SK-N-SH (cell line): ENCODE results near the gene KDM2A.

Experiments used
- CTCF ChIP-seq: fragments of 200-600 bp; sonication (generic); IDR thresholded peaks from 2 replicates; pipeline ENCODE4 v1.6.1; 2017; ENCODE audit warnings: antibody characterized with exemption, mild to moderate bottlenecking, moderate library complexity
- EP300 ChIP-seq, 2 experiments: IDR thresholded peaks; 2 replicates each; pipeline versions ENCODE4 v1.4.0 to v1.6.1; 2012; ENCODE audit warnings: borderline replicate concordance in 1 of 2, low read depth in 1 of 2, low read length in 1 of 2
- MXI1 ChIP-seq: IDR thresholded peaks from 2 replicates; pipeline ENCODE4 v1.6.1; 2012; ENCODE audit warnings: mild to moderate bottlenecking, low read depth, low read length, improper control_type of control experiment
- YY1 ChIP-seq: IDR thresholded peaks from 2 replicates; pipeline ENCODE4 v1.4.0; 2012; ENCODE audit warnings: low read depth, mild to moderate bottlenecking
- TF ChIP-seq, protein P1 (sequence below): fragments of 150-350 bp; IDR thresholded peaks from 2 replicates; pipeline ENCODE4 v1.6.1; 2017; ENCODE audit warnings: antibody characterized with exemption, low read length, low read depth, borderline replicate concordance

GRCh38 chr11:67245046-67245445 is 126.0 kb downstream of the KDM2A start:
- TF ChIP-seq CTCF = no peak
- TF ChIP-seq MXI1 = no peak
- TF ChIP-seq, protein P1, sequence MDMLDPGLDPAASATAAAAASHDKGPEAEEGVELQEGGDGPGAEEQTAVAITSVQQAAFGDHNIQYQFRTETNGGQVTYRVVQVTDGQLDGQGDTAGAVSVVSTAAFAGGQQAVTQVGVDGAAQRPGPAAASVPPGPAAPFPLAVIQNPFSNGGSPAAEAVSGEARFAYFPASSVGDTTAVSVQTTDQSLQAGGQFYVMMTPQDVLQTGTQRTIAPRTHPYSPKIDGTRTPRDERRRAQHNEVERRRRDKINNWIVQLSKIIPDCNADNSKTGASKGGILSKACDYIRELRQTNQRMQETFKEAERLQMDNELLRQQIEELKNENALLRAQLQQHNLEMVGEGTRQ = no peak
- TF ChIP-seq YY1 = no peak
- TF ChIP-seq EP300 (IDR thresholded peaks at IDR 0.05; ENCODE audit: borderline replicate concordance in 1 of 2, low read depth in 1 of 2, low read length in 1 of 2) = no peak
